NCI-H146 treated with DMSO at 0.1 percent for 48 hours (cell line): ENCODE measurements around the gene KIF23.

Source experiments
- DNase-seq: peaks from one replicate; lab custom pipeline; 2025; ENCODE audit not compliant: unreplicated experiment; lab: John Stamatoyannopoulos, UW

KIF23 gene

DNA sequence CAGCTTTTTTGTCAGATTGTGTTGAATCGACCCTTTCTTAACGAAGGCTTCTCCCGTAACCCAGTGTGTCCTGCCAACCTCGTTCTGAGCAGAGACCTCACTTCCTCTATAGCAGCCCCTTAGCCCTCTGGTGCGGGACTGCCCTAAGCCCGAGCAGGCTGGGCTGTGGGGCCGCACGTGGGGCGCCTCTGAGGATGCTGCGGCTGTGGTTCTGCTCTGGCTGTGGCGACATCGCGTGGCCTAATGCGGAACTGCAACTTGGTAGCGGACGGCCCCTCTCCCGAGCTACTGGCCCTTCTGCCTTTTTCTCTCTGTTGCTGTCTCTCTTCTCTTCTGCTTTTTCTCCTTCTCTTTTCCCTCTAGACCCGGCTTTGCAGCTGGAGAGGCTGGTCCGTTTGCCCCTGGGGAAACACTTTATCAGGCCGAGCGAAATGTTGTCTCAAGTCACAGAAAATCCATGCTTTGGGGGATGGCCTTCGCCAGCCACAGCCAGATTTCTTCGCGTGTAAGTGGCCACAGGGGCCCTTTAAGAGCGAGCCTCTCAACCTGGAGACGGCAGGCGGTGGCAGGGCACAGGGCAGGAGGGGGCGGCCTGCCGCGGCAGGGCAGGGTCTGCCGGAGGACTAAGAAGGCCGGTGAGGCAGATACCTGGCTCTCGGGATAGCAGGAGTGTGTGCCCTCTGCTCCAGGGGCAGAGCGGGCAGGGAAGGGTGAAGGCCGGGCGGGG lies 19.4 kb upstream of the KIF23 start:
- peak; percentile 4 for DNase-seq

DNA sequence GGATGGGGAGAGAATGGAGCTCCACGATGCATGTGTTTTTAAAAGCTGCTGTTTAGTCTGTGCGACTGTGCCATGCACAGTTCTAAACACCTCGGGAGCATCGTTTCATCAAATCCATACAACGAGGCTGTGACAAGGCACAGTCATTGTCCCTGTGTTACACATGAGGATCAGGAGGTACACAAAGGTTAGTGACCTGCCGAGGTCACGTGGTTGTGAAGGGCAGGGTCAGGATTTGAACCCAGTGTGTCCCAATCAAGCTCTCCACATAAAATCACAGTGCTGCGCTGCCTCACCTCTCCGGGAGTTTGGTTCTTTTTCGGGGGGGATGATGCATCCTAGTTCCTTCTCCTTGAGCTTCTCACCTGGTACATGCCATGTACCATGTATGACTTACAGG lies 18.7 kb upstream of the KIF23 start:
- DNase-seq, result no peak

DNA sequence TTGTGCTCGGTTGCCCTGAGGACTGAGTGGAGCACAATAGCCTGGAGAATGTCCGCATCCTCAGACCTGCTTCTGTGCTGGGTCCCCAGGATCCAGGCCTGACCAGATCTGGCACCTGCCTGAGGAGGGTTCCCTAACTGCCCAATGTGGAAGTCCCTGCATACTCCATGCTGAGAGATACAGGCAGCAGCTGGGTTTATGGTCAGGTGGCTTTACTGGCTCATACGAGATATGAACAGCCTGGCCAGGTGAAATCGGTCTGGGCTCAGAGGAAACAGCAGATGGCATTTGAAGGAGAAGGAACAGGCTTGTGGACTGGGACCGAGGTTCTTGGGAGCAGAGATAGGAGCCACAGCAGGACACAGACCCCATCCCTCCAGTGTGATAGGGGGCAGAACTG lies 18.2 kb upstream of the KIF23 start:
- no peak for DNase-seq

DNA sequence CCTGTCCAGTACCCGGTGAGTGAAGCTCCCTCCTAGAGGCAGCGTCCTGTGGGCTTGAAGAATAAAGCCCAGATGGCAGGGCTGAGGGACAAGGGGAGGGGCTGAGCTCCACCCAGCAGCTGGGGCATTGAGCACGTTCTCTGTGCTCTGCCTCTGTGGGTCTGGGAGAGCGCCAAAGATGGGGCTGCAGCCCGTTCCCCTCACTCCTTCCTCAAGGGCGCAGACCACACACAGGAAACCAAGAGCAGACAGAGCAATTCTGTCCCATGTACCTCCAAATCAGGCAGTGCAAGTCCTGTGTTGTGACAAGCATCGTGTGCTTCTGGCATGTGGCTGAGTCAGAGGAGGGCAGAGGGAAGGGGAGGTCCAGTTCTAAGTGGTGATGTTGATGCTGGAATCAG lies 15.7 kb upstream of the KIF23 start:
- DNase-seq, result no peak

DNA sequence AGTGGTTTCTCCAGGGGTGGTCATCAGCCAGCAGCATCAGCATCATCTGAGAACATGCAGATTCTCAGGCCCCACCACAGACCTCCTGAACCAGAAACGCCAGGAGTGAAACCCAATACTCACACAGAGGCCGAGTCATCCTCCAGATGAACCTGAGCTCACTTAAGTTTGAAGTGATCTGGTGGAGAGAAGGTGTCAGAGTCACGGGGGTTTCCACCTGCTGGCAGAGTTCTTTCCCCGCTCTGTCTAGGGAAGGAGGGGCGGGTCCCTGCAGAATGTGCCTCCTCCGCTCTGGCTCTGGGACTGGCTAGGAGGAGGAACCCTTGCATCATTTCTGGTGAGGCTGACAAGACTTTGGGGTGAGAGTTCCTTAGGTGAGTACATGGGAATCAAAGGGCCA lies 13.3 kb upstream of the KIF23 start:
- DNase-seq, result no peak

DNA sequence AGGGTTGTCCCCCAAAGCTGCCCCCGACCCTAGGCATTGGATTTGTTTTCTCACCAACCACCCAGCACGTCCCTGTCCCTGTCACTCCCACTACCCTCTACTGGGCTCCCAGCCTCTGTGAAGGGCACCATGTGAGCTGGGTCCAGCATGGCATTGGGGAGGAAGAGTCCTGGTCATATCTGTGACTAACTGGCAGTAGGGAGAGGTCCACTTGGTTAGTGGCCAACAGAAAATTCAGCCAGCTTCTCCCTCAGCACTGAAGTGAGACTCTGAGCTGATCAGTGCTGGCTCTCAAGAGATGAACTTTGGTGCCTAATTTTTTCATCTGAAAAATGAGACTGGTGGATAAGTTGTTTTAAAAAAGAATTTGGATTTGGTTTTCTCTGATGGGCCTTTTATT lies 11.3 kb upstream of the KIF23 start:
- DNase-seq, result no peak

DNA sequence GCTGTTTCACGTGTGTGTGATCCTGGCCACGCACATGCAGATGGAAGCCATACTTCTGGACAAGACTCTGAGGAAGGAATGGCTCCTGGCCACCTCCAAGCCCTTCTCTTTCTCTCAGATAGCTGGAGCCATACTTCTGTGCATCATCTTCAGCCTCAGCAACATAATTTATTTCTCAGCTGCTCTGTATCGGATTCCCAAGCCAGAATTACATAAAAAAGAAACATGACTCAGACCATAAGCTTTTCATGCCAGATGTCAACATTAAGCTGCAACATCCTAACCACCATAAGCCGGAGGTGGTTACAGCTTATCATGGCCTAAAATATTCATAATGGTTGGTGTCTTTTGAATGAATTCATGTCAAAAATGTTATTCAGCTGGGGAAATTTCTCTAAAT lies 10.6 kb upstream of the KIF23 start:
- no peak for DNase-seq

DNA sequence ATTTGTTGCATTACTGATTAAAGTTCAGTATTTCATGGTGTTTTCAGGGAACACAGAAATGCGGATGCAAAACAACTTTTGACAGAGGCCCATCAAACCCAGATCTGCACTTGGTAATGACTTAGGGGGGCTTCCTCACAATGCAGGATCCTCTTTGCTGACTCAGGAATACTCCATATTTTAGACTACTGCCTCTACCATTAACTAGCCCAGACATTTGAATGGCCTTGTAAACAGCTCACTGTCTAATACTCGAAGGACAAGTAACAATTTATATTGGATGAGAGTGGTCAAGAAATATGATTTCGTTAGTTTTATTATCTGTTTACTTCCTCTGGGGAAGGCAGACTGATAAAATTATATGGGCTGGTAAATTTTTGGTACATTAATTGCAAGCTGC lies 9.0 kb upstream of the KIF23 start:
- no peak for DNase-seq

DNA sequence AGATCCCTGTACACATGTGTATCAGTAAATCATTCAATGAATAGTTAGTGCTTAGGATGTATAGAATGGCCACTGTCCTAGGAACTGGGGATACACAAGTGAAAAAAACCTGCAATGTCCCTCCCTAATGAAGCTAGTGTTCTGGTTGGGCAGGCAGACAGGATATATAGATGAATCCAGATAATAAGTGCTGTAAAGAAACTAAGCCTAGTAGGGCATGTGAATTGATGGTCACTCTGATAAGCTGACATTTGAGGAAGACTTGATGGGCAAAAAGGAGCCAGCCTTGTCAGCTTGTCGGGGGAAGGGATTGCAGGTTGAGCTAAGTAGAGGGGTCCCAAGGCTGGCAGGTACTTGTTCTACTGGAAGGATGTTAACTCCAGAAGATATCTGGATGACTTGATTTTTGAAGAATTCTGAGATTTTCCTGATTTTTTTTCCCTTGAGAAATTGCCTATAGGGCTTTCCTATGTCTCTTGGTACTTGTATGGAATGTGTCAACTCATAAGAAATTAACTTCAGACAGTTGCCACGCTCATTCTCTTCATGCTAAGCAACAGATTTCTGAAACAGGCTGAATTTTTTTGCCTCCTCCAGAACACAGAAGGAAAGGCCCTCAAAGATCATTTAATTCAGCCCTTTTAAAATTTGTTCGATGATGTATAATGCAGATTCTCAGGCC lies 6.3 kb upstream of the KIF23 start:
- no peak for DNase-seq

DNA sequence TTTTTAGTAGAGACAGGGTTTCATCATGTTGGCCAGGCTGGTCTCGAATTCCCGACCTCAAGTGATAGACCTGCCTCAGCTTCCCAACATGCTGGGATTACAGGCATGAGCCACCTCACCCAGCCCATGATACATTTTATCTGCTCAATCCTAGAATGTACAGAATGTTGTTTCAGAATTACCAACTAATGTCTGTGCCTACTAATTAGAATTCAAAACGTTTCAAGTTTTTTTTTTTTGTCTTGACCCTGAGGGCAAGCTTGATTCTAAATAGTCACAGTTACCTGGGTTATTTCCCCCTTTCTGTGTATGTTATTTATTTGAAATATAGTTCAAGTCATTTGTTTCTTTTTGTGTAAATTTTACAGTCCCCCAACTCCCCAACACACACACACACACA lies 5.3 kb upstream of the KIF23 start:
- no peak for DNase-seq

DNA sequence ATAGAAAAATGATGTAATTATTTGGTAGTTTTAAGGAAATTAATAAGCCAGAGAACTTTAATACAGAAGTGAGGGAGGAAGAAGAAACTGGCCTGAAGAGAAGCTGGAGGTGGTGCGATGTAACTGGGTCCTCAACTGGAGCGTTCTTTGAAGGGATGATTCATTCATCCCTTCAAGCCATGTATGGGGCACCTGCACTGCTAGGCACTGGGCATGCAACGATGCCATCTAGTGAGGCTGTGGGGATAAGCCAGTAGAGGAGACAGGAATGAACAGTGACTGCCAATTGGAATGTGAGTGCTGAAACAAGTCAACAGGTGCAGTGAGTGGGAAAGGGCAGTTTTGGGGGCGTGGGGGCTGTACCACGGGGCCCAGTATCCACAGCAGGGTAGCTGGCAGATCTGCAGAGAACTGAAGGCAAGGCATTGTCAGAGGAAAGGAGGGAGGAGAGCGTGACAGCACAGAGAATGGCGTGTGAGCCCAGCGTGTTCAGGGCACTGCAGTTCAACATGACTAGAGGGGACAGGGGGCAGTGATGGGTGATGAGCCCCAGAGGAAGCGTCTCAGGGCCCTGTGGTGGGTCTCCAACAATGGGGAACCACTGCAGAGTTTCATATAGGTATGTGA lies 3.8 kb upstream of the KIF23 start:
- no peak for DNase-seq

DNA sequence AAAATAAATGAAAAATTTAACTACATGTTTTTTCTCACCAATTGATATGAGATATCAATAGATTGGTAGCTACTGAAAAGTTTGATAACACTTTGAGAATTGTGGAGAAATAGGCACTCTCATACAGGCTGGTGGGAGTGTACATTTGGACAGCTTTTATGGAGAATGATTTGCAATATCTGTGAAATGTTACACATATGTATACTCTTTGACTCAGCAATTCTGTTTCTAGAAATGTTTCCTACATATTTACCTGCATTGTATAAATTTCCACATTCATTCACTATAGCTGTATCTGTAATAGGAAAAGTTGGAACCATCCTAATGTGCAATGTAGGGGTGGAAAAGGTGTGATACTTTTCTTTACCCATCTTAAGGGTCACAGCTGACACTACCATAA lies 1.9 kb upstream of the KIF23 start:
- DNase-seq, result no peak

DNA sequence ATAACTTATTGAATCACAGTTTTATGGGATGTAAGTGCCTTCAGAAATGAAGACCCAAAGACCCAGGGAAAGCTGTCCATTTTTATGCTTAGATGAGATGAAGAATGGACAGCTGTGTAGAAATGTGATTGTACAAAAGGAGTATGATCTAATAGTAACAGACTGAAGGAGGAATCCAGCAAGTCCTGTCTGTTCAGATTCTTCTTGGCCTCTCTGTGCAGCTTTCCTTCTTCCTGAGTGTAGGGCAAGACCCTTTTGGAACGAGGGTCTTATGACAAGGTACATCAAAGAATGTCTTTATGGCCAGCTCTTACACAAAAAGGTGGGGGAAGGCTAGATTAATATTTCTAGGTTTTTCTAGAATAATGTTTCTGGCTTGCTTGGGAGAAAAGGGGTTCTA lies 1.4 kb upstream of the KIF23 start:
- no peak for DNase-seq

DNA sequence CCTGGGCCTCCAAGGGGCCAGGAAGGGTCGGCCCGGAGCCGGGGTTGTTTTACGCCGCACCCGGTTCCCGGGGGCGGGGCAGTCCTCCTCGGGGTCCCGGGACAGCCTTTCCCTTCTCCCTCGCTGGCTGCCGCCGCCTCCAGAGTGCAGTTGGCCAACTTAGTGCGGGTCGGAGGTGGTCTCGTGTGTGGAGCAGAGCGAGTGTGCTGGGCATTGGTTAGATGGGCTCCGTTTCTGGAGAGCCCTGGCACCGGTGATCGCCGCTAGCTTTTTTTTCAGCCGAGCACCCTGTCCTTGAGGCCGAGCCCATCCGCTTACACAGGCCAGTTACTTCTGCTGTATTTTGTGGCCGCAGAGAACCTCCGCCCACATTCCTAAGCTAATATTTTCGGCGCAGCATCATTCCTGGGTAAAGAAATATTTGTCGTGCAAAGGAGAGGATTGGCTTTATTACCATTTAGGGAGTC lies 585 bp downstream of the KIF23 start:
- no peak for DNase-seq

DNA sequence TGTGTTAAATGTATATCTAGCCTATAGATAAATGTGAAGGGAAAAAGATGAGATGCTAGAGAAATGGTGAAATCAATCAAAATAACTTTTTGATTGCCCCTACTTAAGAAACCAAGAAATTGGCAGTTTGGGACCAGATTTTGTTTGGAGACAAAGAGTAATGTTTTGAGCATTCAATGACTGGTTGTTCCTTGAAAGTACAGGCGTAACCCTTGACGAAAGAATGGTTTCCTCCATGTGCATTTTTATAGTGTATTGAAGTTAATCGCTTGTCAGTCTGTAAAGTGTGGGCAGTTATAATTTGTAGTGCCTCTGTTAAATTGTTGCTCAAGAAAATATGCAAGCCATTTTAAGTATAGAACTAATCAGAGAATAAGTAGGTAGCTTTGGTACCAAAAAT lies 1.2 kb downstream of the KIF23 start:
- no peak for DNase-seq

DNA sequence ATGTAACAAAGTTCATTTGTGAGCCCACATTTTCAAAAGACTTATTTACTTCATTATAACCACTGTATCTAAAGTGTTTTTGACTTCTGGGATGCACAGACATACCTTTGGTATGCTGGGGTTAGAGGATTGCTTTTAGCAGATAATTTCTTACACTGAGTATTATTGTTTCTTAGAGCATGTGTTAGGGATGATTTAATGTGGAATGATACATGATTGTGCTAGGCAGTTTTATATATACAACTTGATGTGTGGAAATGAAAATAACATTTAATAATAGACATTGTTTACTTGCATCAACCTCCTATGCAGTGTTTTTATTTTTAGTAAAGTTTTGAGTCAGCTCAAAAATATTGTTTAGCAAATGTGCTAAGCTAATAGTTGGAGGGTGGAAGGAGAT lies 3.4 kb downstream of the KIF23 start:
- DNase-seq, result no peak

DNA sequence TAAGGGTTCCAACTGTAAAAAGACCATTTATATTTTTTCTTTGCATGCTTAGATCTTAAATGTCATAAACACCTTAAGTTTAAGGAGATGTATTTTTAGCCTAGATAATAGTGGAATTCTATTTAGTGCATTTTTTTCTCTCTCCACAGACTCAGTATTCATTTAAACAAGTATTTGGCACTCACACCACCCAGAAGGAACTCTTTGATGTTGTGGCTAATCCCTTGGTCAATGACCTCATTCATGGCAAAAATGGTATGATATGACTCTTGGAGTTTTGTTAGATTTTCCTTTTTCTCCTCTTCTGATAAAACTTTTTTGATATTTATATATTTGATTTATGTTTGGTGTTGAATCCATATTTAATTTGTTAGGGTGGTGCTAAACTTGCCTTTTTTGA lies 7.3 kb downstream of the KIF23 start:
- no peak for DNase-seq

DNA sequence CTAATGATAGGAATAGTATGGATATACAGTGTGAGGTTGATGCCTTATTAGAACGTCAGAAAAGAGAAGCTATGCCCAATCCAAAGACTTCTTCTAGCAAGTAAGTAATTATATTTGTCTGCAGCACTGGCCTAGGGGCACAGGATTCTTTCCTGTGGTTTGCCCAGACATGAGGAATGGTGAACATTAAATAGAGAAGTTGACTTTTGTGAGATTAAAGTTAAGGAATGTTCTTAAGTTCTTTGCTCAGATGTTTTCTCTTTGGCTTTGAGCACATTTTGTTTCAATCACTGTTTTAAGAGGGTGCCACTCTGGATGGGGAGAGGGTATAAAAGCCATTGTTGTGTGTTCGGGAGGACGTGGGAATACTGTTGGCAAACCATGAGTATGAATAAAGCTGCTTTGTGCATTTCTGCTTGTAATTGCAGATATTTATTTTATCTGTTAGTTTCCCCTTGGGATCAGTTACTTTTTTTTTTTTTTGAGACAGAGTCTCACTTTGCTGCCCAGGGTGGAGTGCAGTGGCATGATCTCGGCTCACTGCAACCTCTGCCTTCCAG lies 8.3 kb downstream of the KIF23 start:
- DNase-seq, result no peak

DNA sequence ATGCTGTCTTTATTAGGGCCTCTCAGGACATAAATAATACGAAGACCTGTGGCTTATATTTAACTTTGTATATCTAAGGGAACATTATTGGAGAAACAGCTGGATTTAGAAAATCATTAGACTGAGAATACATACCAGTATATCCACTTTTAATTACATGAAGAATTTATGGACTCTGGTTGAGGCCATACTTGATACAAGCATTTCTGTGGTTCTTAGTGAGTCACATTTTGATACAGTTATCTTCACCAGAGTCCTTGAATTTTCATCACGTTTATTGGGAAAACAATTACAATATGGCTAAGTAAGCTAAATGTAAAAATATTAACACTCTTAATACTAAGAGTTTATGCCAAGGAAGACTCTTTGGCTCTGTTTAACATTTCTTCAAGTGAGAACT lies 9.9 kb downstream of the KIF23 start:
- no peak for DNase-seq

DNA sequence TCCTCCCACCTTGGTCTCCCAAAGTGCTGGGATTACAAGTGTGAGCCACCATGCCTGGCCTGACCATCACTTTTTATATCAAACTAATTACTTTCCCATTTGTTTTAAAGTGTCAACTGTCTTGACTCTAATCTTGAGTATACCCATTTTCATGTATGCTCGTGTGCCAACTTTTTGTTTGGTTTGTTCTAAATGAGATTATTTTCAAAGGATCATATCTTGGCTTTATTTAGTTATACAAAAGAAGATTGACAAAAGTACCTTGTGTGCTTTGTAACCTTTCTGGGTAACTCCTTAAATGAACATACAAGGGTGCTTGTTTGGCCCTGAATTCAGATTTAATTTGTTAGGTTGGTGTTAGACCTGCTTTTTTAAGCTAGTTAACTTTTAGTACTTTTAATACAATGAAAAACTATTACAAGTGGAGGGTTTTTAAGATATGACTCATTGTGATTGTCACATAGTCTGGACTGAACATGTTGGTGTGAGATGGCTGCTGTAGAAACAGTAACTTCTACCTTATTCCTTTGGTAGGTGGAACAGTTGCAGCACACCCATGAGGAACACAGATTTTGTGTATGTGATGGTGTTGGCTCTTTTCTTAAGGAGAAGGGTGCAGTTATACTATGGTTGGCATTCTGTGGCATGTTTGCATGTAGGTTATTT lies 10.7 kb downstream of the KIF23 start:
- DNase-seq, result no peak

DNA sequence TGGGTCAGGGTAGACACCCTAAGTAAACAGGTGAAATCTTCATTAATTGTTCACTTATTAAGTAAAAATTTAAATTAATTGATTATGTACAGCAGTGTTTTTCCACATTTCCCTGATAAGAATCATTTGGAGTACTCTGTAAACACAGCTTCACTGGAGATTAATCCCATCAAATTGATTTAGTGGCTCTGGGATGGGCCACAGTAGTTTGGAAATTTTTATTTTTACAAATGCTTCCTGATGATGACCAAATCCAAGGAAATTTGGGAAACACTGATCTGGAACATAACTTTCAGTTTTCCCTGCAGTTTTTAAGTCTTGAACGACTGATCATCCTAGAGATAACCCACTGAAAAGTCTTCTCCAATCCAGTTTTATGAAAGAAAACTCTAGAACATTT lies 19.7 kb downstream of the KIF23 start:
- DNase-seq, result no peak

DNA sequence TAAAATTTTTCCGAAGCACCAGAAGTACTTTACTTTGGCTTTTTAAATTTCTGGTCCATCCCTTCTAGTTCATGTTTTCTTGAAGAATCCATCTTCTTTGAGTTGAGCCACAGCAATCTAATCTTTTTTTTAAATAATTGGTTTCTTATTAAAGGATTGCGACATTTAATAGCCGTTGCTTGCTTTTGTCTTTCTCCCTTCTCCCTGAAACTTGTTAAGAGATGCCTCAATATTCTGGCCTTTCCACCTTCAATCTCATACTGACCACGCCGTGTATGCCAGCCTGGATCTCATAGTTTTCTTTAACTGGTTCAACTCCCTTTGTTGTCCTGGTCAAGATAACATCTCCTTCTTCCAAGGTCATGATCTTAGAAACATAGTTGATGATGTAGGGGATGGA lies 20.1 kb downstream of the KIF23 start:
- DNase-seq, result no peak
